Left forelimb (tissue), 1 donor: ENCODE measurements around the gene SARDH.

ENCODE experiments used
- DNase-seq: peaks from one replicate; pipeline ENCODE4 v3.0.0-alpha.2; 2018; ENCODE audit warnings: low spot score

The SARDH gene, protein sequence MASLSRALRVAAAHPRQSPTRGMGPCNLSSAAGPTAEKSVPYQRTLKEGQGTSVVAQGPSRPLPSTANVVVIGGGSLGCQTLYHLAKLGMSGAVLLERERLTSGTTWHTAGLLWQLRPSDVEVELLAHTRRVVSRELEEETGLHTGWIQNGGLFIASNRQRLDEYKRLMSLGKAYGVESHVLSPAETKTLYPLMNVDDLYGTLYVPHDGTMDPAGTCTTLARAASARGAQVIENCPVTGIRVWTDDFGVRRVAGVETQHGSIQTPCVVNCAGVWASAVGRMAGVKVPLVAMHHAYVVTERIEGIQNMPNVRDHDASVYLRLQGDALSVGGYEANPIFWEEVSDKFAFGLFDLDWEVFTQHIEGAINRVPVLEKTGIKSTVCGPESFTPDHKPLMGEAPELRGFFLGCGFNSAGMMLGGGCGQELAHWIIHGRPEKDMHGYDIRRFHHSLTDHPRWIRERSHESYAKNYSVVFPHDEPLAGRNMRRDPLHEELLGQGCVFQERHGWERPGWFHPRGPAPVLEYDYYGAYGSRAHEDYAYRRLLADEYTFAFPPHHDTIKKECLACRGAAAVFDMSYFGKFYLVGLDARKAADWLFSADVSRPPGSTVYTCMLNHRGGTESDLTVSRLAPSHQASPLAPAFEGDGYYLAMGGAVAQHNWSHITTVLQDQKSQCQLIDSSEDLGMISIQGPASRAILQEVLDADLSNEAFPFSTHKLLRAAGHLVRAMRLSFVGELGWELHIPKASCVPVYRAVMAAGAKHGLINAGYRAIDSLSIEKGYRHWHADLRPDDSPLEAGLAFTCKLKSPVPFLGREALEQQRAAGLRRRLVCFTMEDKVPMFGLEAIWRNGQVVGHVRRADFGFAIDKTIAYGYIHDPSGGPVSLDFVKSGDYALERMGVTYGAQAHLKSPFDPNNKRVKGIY

DNA sequence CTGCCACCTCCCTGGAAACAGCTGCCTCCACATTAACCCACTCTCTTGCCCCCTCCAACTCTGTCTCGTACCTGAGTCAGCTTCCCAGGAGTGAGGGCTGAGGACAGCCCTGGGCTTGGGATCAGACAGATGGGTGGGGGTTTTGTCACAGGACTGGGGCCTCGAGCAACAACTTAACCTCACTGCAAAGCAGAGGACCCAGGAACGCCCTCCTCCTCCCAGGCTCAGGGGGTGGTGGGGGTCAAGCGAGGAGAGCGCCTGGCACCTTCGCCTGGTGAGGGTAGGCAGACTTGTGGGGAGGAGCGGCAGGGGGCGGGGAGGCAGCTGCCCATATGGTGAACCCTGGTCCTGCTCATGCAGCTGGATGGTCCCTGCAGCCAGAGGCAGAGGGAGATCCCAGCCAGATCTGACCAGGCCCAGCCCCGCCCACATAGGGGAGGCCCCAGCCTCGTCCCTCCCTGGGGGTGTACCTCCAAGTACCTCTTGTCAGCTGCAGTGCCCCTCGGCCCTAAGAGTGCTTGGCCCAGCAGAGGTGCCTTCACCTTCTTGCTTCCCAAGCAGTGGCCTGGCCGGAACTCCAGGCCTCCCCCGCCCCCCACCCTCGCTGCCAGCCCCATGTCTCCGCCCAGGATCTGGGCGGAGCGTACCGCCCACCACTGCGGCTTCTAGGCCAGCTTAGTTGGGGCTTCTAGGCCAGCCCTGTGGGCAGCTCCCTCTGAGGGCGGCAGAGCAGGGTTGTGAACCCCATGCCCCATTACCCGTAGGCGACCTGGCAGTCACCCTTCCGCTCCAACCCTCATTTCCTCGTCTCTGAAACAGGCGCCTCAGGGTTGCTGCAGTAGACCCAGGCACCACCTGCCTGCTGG is at the start of gene SARDH:
TSS of gene SARDH (minus strand) at position 579 of the 866 bp plus-strand sequence. CDS start 4,179 bp downstream, outside the sequence.
- peak; percentile 80 for DNase-seq

DNA sequence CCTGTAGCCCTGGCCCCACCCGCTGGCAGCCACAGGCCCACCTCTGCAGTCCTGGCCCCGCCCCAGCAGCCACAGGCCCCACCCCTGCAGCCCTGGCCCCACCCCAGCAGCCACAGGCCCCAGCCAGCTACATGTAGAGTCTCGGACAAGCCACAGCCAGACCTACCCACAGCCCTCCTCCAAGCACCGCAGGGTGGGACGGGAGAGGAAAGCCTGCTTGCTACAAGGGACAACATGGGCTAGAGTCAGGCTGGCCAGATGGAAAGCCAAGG is 49.5 kb upstream of the SARDH start:
- no peak for DNase-seq

DNA sequence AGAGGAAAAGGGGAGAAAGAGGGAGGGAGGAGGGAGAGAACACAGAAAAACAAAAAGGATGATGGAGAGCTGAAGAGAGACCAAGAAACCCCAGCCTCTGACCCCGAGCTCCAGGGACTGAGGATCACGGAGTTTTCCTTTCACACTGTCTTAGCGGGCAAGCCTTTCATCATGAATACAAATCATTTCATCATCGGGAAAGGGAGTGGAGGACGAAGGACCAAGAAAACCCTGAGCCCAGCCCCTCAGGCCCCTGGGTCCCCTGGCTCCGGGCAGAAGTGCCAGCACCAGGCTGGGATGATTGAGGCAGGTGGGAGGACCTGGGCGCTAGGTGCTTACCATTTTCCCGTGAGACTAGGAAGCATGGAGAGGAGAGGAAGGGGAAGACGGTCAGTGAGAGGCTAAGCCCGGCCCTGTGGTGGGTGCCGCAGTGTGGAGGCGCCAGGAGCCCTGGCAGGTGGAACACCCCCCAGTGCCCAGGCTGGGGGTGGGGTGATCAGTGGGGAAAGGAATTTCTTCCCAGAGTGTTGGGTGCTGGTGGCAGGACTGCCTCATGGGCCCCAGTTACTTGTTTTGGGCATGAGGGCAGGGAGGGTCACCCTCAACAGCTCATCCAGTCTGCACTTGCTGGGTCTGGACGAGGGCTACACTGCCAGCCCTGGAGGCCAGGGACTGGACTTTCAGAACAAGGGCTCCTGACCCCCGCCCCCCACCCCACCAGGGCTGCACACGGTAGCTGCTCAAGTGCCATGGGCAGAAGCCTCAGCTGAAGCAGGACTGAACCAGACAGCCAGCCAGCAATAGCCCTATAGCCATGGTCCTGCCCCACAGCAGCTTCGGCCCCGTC is 49.0 kb upstream of the SARDH start:
- no peak for DNase-seq

DNA sequence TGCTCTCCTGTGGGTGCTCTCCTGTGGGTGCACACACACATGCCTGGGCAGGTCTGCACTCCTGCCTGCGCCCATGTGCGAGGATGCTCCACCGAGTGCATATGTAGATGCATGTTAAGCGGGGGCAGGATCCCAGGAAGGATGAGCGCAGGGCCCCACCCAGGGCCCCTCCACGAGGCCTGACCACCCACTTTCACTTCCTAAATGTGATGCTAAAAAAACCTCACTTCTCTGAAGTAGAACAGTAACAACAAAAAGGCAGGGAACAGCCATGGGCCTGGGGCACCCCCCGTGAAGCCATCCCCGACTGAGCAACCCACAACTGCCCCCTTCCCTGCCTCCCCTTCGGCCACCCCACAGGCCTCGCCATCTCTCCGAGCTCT is 48.2 kb upstream of the SARDH start:
- no peak for DNase-seq

DNA sequence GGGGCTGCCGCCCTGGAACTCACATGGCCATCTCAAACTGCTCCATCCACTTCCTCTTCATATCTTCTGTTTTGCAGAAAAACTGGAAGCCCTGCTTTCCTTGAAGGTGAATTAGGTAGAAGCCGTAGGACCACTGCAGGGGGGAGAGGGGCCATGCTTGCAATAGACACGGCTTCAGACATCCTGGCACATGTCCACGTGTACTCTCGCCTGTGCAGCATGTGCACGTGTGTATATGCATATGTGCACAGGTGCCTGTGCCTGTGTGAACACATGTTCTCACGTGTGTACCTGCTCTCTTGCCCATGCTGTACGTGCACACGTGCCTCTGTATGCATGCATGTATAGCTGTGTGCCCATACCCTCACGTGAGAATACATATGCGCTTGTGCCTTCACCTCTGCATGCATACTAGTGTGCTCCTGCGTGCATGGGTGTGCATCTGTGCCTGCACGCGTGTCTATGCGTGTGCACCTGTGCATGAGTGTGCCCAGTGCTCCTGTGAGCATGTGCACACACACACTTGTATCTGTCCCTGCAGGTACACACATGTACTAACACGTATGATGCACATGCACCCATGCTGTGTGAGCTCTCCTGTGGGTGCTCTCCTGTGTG is 47.7 kb upstream of the SARDH start:
- DNase-seq: no peak

DNA sequence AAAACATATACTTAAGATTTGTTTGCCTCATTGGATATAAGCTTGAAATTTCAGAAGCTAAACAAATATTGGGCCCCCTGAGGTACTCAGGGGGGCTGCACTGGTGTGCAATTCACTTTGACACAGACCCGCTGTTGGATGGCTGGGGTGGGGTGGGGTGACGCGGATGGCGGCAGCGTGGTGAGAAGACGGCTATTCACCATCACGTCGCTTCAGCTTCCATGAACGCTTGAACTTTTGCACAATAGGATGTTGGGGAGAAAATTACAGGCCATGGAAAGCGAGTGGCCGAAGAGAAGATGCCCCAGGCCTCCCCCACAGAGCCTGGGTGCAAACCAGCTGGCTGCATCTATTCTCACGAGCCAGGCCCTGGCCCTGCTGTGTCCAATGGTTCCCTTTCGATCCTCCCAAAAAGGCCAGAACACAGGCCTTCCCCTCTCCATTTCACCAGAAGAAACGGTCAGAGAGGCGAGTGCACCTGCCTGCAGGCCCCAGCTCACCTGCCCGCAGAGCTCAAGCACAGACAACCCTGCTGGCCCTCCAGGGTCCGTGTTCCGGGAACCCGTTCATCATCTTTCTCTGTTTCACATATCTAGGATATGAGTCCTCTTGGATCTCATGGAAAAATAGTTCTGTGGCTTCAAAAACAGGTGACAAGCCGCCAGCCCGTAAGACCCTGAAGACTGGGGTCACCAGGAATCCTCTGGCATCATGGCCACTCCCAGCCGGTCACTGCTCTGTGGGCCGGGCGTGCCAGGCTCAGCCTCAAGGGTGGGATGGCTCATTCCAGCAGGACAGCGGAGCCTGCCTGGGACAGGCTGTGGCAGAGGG is 46.8 kb upstream of the SARDH start:
- DNase-seq: no peak

DNA sequence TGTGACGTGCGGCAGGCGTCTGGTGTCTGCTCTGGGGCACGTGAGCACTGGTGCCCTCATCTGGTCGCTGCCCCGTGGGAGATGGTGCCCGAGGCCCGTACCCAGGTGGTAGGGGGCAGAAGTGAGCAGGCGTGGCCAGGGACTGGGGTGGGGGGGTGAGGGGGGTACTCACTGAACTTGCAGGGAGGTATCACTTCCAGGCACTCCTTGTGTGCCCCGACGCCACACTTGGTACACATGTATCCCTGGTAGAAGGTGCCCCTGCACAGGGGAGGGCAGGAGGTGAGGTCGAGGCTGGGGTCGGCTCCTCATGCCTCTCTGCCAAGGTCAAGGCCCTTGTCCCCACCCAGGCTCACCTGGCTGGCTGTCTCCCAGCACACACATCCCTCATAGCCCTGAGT is 45.2 kb upstream of the SARDH start:
- DNase-seq: no peak

DNA sequence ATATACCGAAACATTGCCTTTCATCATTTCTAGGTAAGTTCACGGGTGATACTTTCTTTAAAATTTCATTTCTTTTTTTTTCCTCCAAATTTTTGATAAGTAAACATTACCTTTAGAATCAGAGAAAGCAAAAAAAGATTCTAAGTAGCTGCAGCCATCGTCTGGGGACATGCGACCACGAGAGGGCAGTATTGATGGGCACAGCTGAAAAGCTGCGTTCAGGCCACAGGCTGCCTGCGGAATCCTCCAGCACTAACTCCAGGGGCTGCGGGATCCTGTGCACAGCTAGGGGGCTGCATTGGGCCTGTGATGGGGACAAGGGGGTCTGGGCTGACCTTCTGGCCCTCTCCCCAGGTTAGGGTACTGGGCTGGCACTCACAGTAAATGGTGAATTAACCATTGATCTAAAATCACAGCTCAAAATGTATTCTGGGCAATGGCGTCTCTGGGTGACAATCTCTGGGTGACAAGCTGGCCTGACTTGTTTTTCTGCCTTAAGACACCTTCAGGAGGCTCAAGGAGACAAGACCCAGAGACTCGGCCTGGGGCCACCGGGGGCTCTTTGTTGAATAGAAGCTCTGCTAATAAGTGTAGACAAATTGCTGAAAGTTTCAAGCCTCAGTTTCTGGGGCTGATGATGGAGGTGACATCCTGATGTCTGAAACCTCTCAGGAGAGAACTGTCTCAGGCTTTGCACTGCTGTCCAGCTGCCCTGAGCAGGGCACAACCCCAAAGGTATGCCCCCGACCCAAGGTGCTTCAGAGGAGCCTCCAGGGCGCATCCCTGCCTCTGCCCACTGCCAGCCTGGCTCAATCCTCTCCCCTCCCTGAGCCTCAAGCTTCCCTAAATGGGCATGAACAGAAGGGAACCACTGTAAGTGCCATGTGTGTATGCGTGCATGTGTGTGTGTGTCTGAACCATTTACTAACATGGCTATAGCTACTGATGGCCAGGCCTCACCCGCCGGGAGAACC is 44.3 kb upstream of the SARDH start:
- no peak for DNase-seq

DNA sequence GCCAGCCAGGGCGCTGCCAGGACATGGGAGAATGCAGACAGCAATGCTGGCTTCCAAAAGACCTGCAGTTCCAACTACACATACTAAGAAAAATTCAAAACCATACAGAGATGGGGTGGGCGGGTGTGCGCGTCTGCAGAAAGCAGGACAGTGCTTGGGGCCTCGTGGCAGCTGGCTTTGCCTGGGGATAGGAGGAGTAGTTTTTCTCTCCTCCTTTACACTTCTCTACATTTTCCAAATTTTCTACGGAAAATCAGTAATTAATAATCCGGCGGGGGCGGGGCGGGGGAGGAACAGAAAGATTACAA is 43.6 kb upstream of the SARDH start:
- no peak for DNase-seq

DNA sequence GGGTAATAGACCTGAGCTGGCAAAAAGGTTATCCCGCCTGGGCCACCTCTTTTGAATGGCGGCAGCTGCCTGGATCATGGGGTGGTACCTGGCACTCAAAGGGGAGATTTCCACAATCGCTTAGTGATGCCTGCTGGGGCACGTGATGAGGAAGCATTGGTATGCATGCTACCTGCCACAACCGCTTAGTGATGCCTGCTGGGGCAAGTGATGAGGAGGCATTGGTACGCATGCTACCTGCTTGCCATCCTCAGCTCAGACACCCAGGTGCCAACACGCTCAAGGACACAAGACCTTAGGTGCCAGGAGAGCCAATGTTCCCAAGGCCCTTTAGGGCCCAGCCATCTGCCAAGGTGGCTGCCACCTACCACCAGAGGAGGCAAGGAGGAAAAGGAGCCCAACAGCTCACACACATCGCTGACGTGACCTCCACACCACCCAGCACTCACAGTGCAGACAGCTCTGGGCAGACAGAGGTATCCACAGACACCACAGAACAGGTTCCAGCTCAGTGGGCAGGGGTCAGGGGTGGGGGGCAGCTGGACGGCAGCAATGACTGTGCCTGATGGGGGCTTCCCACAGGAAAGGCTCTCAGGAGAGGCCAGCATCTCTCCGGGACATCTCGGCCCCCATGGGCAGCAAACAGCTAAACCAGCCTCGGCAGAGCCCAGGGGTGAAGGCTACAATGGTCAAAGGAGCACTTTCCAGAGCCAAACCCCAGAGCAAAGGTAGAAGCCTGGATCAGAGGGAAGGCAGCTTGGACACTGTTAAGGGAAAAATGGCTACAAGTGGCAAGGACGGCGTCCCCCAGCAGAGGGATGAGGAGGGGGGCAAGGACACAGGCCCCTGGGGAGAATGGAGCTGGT is 43.0 kb upstream of the SARDH start:
- no peak for DNase-seq

DNA sequence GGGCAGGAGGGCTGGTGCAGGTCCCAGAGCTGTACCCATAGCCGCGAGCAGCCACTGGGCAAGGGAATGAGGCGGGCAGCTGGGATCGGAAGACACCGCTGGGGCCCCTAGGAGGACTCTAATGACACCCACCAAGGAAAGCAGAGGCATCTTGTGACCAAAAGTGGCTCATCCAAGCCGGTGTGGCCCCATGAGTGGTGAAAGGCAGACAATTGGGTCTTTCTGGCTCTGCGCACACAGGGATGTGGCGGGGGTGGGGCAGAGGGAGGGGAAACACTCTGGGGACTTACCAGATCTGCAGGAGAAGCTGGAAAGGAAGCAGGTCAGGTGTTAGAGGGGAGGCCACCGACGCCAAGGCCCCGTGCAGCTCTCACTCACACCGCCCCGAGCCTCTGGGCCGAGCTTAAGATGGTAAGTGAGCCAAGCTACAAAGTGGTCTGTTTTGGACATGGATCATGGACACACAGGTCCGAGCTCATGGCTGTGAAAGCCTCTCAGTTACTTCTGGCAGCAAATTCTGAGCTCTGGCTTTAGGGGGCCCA is 42.3 kb upstream of the SARDH start:
- DNase-seq: no peak

DNA sequence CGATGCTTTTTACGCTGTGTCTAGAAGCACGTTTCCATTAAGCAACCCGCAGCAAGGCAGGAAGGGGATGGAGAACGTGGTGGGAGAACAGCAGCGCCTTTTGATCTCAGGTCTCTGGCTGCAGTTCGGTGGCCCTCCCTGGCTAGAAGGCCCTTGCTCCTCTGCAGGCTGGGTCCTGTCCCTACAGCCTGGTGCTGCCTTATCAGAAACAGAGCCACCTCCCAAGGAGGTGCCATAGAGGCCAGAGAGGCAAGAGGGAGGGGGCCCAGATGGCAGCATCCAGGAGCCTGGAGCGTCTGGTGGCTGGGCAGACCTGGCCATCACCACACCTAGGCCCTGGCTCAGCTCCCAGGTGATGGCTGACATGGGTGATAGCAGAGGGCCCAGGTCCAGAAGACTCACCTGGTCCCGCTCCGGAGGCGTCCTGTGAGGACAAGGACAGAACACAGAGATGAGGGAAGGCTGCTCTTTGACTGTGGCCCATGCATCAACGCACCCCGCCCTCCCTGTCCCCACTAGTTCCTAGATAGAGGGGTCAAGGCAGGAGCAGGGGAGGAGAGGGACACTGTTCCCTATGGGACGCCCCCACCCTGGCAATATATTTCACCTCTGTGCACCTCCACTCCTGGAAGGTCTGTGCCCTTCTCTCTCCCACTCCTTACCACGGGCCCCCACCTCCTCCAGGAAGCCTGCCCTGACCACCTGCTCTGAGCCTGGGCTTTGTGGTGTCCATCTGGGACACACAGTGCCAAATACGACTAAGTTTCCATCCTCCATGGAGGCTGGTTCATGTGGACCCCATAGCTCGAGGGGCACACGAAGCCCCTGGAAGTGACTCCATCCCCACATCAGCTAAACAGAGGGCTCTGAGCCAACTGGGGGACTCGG is 41.6 kb upstream of the SARDH start:
- DNase-seq: no peak

DNA sequence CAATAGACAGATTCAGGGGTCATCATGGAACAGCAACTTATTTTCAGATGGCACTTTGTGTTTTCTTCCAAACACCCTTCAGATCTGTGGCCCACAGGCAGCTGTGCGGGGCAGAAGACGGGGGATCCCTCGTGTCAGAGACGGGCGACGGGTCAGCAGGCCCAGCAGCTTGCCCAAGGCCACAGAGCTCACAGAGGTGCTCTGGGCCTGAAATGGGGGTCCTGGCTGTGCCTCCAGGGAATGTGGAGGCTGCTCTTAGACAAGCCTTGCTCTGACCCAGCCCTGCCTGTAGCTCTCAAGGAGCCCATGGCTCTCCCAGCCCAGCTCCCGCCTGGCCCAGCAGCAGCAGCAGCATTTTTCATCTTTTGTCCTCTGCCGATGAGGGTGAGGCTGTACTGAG is 40.9 kb upstream of the SARDH start:
- DNase-seq: no peak

DNA sequence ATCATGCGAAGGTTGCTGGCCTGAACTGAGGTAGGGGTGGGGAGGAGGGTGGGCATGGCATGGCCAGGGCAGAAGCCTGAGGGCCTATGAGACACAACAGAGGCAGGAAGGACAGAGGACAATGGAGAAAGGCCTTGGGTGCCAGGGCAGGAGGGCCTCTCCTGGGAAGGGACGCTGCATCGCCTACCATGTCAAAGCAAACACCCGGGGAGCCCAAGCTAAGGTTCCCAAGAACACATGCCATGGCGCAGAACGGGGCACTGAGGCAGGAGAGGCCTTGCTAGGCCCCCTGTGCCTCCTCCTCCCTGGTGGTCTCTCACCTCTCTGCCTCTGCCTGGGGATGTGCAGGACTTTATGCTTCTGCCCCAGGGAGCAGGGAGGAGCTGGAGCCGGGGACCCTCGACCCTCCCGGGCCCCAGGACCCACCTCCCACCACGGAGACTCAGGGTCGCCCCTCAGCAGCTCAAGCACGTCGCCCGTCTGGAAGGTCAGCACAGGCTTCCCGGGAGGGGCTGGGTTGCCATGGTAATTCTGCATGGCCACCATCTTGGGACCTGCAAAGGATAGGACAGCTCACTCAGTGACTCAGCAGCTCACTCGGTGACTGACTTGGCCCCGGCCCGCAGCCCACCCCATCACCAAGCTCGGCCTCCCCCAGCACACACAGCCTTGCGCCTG is 40.3 kb upstream of the SARDH start:
- no peak for DNase-seq

DNA sequence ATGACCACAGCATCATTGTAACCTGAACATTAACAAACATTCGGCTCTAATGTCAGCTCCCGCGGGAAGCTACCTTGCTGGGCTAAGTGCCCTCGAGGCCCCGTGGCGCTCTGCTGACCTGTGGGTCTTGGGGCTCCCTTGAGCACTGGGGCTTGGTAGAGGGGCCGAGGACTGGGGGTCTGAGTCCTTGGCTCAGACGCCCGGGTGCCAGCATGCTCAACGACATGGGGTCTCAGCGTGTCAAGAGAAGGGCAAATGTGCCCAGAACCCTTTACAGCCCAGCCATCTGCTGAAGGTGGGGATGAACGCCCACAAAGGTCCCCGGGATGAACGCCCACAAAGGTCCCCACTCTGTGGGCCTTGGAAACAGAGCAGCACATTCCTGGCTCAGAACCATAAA is 39.7 kb upstream of the SARDH start:
- no peak for DNase-seq
